Esophagus (tissue), 2 donors: ENCODE results near the gene RBM42. TPM values are rescaled to one million over a fixed set of nuclear protein-coding genes. Genes with fewer than 3 reads are reported as not detected.

Experiments
- H3K27ac ChIP-seq, 2 donors: one replicate each; pipeline ENCODE4 v1.5.1; 2013; ENCODE audit warnings: low read depth in 2 of 2, mild to moderate bottlenecking in 2 of 2, inconsistent platforms in 1 of 2, low read length in 1 of 2, moderate library complexity in 1 of 2
- H3K27me3 ChIP-seq, 2 donors: one replicate each; pipeline ENCODE4 v1.6.1; 2013; ENCODE audit warnings: low read length in 2 of 2, control low read depth in 1 of 2, mild to moderate bottlenecking in 1 of 2; ENCODE audit not compliant: insufficient read depth in 2 of 2, control insufficient read depth in 1 of 2
- H3K36me3 ChIP-seq, 2 donors: one replicate each; pipeline ENCODE4 v1.6.1; 2013; ENCODE audit warnings: low read length in 1 of 2; ENCODE audit not compliant: control insufficient read depth in 2 of 2, insufficient read depth in 2 of 2
- H3K4me1 ChIP-seq, 2 donors: one replicate each; pipeline ENCODE4 v1.6.1; 2013; ENCODE audit warnings: low read length in 1 of 2; ENCODE audit not compliant: control insufficient read depth in 2 of 2, insufficient read depth in 2 of 2
- H3K4me3 ChIP-seq, 2 donors: one replicate each; pipeline ENCODE4 v1.5.1; 2013; ENCODE audit warnings: low read length in 2 of 2, mild to moderate bottlenecking in 2 of 2, low read depth in 1 of 2, moderate library complexity in 1 of 2
- H3K9me3 ChIP-seq, 2 donors: one replicate each; pipeline ENCODE4 v1.6.1; 2013; ENCODE audit warnings: mild to moderate bottlenecking in 2 of 2, low read depth in 1 of 2, low read length in 1 of 2, moderate library complexity in 1 of 2; ENCODE audit not compliant: control insufficient read depth in 2 of 2, insufficient read depth in 1 of 2
- WGBS, 2 donors: extraction: QIAGEN DNeasy Blood & Tissue Kit; methylation state at CpG; one replicate each; pipeline ENCODE4 v1.1.7; 2013; 5-methylcytosine and 5-hydroxymethylcytosine counted together
- polyA plus RNA-seq, 2 donors: library from polyadenylated mRNA; stranded (reverse); fragments of 200-250 nt; gene quantifications; one replicate each; pipeline ENCODE4 v1.2.3, GENCODE V29; 2013
- donor health status: healthy with polysubstance abuse.
- donor health status: Bipolar disorder and iron deficiency.

The RBM42 gene
- polyA plus RNA-seq, 2 donors, result 47.8 to 61.5 TPM

GRCh38 chr19:35661995-35662340, 33.1 kb downstream of the RBM42 start:
- Histone ChIP-seq H3K27me3 (no peaks in the 10 kb centered on the region), H3K27ac (no peak overlapping the region), H3K9me3 (no peaks in the 10 kb centered on the region), H3K4me3 (no peak overlapping the region), H3K36me3 (peaks cover 11 to 21% of the 10 kb centered on the region in 2 donors), H3K4me1 (no peaks in the 10 kb centered on the region)
- WGBS, 2 donors, result 96 to 97% methylated on average over 6 of the region's 6 CpGs

- Histone ChIP-seq H3K36me3 (peaks cover 4 to 10% of the 10 kb centered on the region in 2 donors), H3K4me1 (no peaks in the 10 kb centered on the region)
- 79 to 81% methylated on average over 3 of the region's 3 CpGs for WGBS, 2 donors
These were observed 35.1 kb downstream of the RBM42 start for GRCh38 chr19:35663981-35664380.

GRCh38 chr19:35665157-35665556, 36.3 kb downstream of the RBM42 start:
- H3K27me3 ChIP-seq, result no peaks in the 10 kb centered on the region
- 94 to 96% methylated on average over 24 of the region's 24 CpGs for WGBS, 2 donors
- peaks cover 4 to 10% of the 10 kb centered on the region in 2 donors for H3K36me3 ChIP-seq
- no peaks in the 10 kb centered on the region for H3K9me3 ChIP-seq
- H3K4me3 ChIP-seq, result no peak overlapping the region
- H3K4me1 ChIP-seq, result no peaks in the 10 kb centered on the region
- no peak overlapping the region for H3K27ac ChIP-seq

More at GRCh38 chr19:35663981-35664380, 35.1 kb downstream of the RBM42 start:
- Histone ChIP-seq H3K9me3 (no peaks in the 10 kb centered on the region), H3K4me3 (no peak overlapping the region), H3K27ac (no peak overlapping the region), H3K27me3 (no peaks in the 10 kb centered on the region)

- Histone ChIP-seq H3K9me3 (no peaks in the 10 kb centered on the region), H3K36me3 (peaks cover 4 to 10% of the 10 kb centered on the region in 2 donors), H3K27ac (no peak overlapping the region), H3K4me3 (no peak overlapping the region), H3K27me3 (no peaks in the 10 kb centered on the region), H3K4me1 (no peaks in the 10 kb centered on the region)
- 71 to 83% methylated on average over 7 of the region's 7 CpGs for WGBS, 2 donors
These were observed 36.8 kb downstream of the RBM42 start for GRCh38 chr19:35665604-35666003.

GRCh38 chr19:35666251-35666913, 37.5 kb downstream of the RBM42 start, which contains the start of gene UPK1A:
Gene UPK1A (plus strand): TSS chr19:35666517. CDS start chr19:35666813, 296 bp downstream.
- Histone ChIP-seq H3K27me3 (no peaks in the 10 kb centered on the region), H3K9me3 (no peaks in the 10 kb centered on the region), H3K4me3 (no peak within 1 kb of the TSS), H3K36me3 (peaks cover under 1 to 9% of the 10 kb centered on the region in 2 donors), H3K4me1 (no peaks in the 10 kb centered on the region), H3K27ac (no peak within 1 kb of the TSS)
- 58 to 65% methylated on average over 16 of the region's 16 CpGs for WGBS, 2 donors

DNA sequence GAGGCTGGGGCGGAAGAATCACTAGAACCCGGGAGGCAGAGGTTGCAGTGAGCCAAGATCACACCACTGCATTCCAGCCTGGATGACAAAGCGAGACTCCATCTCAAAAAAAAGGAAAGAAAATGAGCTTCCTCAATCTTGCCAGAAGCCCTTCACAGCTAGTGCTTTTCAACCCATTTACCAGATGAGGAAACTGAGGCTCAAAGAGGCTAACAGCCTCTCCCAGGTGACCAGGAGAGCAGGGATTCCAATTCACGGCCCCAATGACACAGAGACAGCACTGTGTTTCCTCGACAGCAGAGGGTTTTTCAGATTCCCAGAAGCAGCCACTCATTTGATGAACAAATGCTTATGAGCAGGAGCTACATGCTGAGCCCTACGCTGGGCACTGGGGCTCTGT, 40.7 kb downstream of the RBM42 start:
- WGBS, 2 donors, result 65 to 73% methylated on average over 6 of the region's 6 CpGs
- H3K36me3 ChIP-seq, result peaks cover 0 to 5% of the 10 kb centered on the region in 2 donors
- H3K27me3 ChIP-seq, result no peaks in the 10 kb centered on the region
- H3K27ac ChIP-seq, result no peak overlapping the region
- no peaks in the 10 kb centered on the region for H3K9me3 ChIP-seq
- H3K4me1 ChIP-seq, result peaks cover 3 to 4% of the 10 kb centered on the region in 2 donors
- no peak overlapping the region for H3K4me3 ChIP-seq

DNA sequence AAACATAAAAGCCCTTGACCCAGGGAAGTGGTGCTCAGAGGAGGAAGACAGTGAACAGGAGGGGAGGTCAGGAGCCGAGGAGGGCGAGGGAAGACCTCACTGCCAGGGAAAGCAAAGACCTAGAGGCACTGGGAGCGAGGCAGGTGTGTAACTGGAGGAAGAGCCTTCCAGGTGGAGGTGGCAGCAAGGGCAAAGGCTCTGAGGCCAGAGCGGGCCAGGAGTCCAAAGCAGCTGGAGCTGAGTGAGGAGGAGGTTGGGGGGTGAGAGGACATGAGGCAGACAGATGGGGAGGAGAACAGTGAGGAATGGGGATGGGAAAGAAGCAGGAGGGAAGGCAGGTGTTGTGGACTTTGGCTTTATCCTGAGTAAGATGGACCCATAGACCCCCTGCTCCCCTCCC, 41.1 kb downstream of the RBM42 start:
- Histone ChIP-seq H3K27ac (no peak overlapping the region), H3K27me3 (no peaks in the 10 kb centered on the region), H3K9me3 (no peaks in the 10 kb centered on the region), H3K4me3 (no peak overlapping the region), H3K36me3 (peaks cover 0 to 5% of the 10 kb centered on the region in 2 donors), H3K4me1 (peaks cover 3 to 4% of the 10 kb centered on the region in 2 donors)
- 50 to 65% methylated on average over 4 of the region's 4 CpGs for WGBS, 2 donors

DNA sequence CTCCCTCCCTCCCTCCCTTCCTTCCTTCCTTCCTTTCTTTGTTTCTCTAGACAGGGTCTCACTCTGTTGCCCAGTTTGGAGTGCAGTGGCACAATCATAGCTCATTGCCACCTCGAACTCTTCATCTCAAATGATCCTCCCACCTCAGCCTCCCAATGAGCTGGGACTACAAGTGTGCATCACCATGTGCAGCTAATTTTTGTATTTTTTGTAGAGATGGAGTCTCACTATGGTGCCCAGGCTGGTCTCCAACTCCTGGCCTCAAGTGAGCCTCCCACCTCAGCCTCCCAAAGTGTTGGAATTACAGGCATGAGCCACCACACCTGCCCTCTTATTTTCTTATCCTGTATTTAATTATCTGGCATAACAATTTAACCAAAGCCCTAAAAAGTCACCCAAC, 41.9 kb downstream of the RBM42 start:
- no peaks in the 10 kb centered on the region for H3K9me3 ChIP-seq
- H3K4me1 ChIP-seq, result peaks cover 3 to 4% of the 10 kb centered on the region in 2 donors
- no peaks in the 10 kb centered on the region for H3K27me3 ChIP-seq
- no peak overlapping the region for H3K27ac ChIP-seq
- no peaks in the 10 kb centered on the region for H3K36me3 ChIP-seq
- no peak overlapping the region for H3K4me3 ChIP-seq
- 70 to 83% methylated on average over 1 of the region's 1 CpG for WGBS, 2 donors

DNA sequence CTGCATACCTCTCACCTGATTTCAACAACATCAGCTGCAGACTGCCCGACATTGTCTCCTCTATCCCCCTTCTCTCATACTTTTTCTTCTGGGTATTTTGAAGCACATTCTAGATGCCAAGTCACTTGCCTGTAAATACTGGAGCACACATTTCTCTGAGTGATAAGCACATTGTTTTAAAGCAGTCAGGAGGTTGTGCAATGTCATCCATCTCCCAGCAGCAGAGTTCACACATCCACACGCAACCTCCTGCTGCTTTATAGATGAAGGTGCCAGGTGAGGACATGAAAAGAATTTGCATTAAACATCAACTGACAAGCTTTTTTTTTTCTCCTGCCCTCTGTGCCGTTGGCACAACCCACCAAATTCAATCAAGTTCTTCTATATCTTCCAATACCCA, 43.0 kb downstream of the RBM42 start:
- 27 to 39% methylated on average over 3 of the region's 3 CpGs for WGBS, 2 donors
- Histone ChIP-seq H3K4me3 (no peak overlapping the region), H3K27ac (no peak overlapping the region), H3K27me3 (no peaks in the 10 kb centered on the region), H3K36me3 (no peaks in the 10 kb centered on the region), H3K9me3 (no peaks in the 10 kb centered on the region), H3K4me1 (peaks cover 3 to 4% of the 10 kb centered on the region in 2 donors)
